GM12891 (cell line): ENCODE data around the gene PRICKLE4.
"Not testable (repeated sequence)": the region's sequence is repeated elsewhere in the genome, so short reads cannot be mapped to it uniquely, and the experiment has no call there.

Experiments used
- DNase-seq: peaks from one replicate; pipeline ENCODE4 v3.0.0; 2011; ENCODE audit warnings: low spot score; ENCODE audit not compliant: insufficient read length
- FAIRE-seq: peaks from 2 replicates; lab custom pipeline; 2011; peaks lifted over from hg19 to GRCh38; lab: Jason Lieb, UNC
- PAX5 ChIP-seq: IDR thresholded peaks from 2 replicates; pipeline ENCODE4 v1.6.1; 2011; ENCODE audit warnings: low read length, moderate library complexity, mild to moderate bottlenecking; ENCODE audit not compliant: insufficient read depth, severe bottlenecking
- POLR2A ChIP-seq: IDR thresholded peaks from 2 replicates; pipeline ENCODE4 v1.6.1; 2011; ENCODE audit warnings: low read depth, low read length, control low read depth
- POLR2AphosphoS5 ChIP-seq: IDR thresholded peaks from 2 replicates; pipeline ENCODE4 v1.6.1; 2011; ENCODE audit warnings: low read depth, low read length, control low read depth
- POU2F2 ChIP-seq: IDR thresholded peaks from 2 replicates; pipeline ENCODE4 v1.6.1; 2011; ENCODE audit warnings: low read depth, mild to moderate bottlenecking, control low read depth, low read length, moderate library complexity
- SPI1 ChIP-seq: IDR thresholded peaks from 2 replicates; pipeline ENCODE4 v1.6.1; 2011; ENCODE audit warnings: low read depth, low read length, control low read depth
- TAF1 ChIP-seq: IDR thresholded peaks from 2 replicates; pipeline ENCODE4 v1.6.1; 2011; ENCODE audit warnings: low read depth, low read length, control low read depth

PRICKLE4 gene

DNA sequence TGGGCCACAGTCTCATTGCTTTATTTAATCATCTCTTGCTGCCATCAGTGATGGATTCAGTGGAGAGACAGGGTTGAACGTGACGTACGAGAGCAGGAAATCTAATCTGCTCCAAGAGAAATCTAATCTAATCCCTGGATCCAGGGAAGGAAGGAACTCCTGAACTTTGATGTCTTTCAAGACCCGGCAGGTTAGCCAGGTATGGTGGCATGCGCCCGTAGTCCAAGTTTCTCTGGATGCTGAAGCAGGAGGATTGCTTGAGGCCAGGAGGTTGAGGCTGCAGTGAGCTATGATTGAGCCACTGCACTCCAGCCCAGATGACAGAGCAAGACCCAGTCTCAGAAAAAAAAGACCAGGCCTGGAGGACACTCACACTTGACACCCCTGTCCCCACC lies 21.9 kb upstream of the PRICKLE4 start:
- no peak for DNase-seq
- no peak for FAIRE-seq
- TF ChIP-seq PAX5 (no peak), POU2F2 (no peak), TAF1 (no peak), POLR2A (no peak), POLR2AphosphoS5 (no peak), SPI1 (no peak)

GRCh38 chr6:41759106-41759904 lies 21.3 kb upstream of the PRICKLE4 start:
- FAIRE-seq (no peak), DNase-seq (no peak)
- TF ChIP-seq SPI1 (no peak), POLR2A (no peak)

DNA sequence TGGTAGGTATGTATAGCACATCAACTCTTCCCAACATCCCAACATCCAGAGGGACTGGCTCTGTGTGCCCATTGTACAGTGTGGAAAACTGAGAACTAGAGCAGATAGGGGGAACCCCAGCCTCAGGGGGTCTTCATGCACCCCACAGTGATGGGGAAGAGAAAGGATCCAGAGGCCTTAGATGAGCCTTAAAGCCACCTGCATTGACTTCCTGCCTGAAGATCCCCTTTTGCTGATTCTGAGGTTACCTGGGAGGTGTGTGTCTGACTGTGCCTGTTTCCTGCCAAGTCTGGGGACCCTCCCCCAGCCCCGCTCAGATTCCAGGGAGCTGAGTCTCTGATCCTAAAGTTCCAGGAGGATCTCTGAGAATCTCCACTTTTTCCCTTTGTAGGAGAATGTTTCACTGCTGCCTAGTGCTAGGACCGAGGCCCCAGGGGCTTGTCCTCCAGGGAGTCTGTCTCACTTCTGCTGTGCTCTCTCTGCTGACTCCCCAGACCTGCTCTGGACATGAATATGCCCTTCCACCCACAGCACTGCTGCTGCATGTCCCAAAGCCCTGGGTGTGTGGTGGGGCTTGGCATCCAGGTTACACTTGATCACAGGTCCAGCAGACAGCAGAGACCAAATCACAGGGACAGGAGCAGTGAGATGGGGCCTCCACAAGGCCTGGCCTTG lies 20.5 kb upstream of the PRICKLE4 start:
- no peak for DNase-seq
- TF ChIP-seq POLR2A = no peak
- TF ChIP-seq POU2F2 = no peak
- no peak for TF ChIP-seq POLR2AphosphoS5
- TF ChIP-seq PAX5 = no peak
- TF ChIP-seq SPI1 = no peak
- TF ChIP-seq TAF1 = no peak
- FAIRE-seq = no peak

- FAIRE-seq = no peak
- no peak for TF ChIP-seq POLR2AphosphoS5
- no peak for TF ChIP-seq TAF1
- no peak for TF ChIP-seq SPI1
- TF ChIP-seq POU2F2 = no peak
- TF ChIP-seq PAX5 = no peak
- TF ChIP-seq POLR2A = no peak
Measured at GRCh38 chr6:41763470-41763869, 17.1 kb upstream of the PRICKLE4 start.

GRCh38 chr6:41766043-41766664 lies 14.4 kb upstream of the PRICKLE4 start:
- not testable (repeated sequence) for FAIRE-seq, DNase-seq

More at GRCh38 chr6:41763470-41763869, 17.1 kb upstream of the PRICKLE4 start:
- no peak for DNase-seq

DNA sequence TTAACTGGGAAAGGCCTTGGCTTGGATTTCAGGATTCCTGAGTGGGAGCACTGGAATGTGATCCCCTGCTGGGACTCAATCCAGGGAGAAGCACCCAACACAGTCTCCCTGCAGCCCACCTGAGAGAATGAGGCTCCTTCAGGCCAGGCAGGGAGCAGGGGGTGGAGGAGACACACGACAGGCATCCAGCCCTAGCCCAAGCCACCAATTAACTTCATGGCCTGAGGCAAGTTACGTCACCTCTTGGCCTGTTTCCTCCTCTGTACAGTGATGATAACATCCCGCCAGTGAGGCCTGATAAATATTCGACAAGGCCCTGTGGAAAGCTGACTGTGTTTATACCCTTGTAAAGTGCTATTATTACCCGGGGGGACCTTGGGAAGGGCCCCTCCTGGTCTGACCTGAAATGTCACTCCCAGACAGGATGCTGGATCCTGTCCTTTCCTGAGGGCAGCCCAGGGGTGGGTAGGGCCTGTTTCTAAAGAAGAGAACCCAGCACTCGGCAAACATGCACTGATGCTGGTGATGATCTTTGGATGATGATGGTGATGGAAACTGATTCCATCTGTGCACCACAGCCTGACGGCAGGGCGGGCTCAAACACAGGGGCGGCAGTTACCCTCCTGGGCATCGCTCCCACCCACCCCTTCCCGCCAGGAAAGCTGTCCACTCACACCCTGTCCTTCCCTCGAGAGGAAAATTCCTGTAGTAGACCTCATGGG lies 13.3 kb upstream of the PRICKLE4 start:
- FAIRE-seq (no peak), DNase-seq (no peak)
- TF ChIP-seq TAF1 (no peak), POLR2A (no peak), POLR2AphosphoS5 (no peak), SPI1 (no peak), POU2F2 (no peak), PAX5 (no peak)

- FAIRE-seq (no peak), DNase-seq (no peak)
- no peak for TF ChIP-seq TAF1
- no peak for TF ChIP-seq PAX5
- no peak for TF ChIP-seq POLR2AphosphoS5
- no peak for TF ChIP-seq POU2F2
- no peak for TF ChIP-seq SPI1
- TF ChIP-seq POLR2A = no peak
Measured at GRCh38 chr6:41768545-41769308, 11.9 kb upstream of the PRICKLE4 start.

GRCh38 chr6:41769376-41769775 lies 11.2 kb upstream of the PRICKLE4 start:
- DNase-seq (no peak), FAIRE-seq (no peak)
- TF ChIP-seq PAX5 (no peak), POLR2A (no peak), SPI1 (no peak), TAF1 (no peak), POLR2AphosphoS5 (no peak), POU2F2 (no peak)
